NCI-H1092 (cell line): ENCODE data around the gene OR51B5.
"Not testable (repeated sequence)": the region's sequence is repeated elsewhere in the genome, so short reads cannot be mapped to it uniquely, and the experiment has no call there.

Source experiments
- DNase-seq: peaks from one replicate; lab custom pipeline; 2025; lab: John Stamatoyannopoulos, UW

The OR51B5 gene

GRCh38 chr11:5335170-5335569 lies 8.2 kb downstream of the OR51B5 start:
- DNase-seq: no peak

DNA sequence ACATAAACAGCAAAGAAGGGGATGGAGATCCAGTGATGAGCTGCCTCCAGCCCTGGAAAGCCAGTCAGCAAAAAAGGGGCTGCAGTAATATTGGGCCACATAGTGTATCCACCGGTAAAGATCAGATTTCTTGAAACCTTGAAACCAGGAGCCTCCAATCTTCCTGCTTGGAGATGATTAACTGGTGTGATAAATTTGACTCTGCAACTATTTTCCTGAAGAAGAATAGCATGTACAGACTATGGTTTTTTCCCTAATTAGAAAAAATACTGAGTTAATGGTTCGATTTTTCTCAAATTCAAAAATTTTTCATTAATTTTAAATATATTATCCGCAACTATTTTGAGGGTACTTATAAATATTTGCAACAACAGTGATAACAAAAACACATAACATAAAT lies 19.1 kb downstream of the OR51B5 start, which contains the start of gene OR51B2:
Gene OR51B2 (minus strand): TSS at position 101 of the 400 bp plus-strand sequence. CDS start 0 bp downstream, at position 101.
- no peak for DNase-seq

DNA sequence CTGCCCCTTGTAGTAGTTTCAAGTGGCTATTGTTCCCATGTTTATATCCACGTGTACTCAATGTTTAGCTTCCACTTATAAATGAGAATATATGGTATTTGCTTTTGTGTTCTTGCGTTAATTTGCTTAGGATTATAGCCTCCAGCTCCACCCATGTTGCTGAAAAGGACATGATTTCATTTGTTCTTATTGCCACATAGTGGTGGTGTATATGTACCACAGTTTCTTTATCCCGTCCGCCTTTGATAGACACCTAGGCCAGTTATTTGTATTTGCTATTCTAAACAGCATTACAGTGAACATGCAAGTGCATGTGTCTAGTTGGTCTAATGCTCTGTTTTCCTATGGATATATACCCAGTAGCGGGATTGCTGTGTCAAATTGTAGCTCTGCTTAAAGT lies 26.0 kb downstream of the OR51B5 start:
- DNase-seq: no peak

GRCh38 chr11:5313326-5314023 lies 29.8 kb downstream of the OR51B5 start:
- not testable (repeated sequence) for DNase-seq

- DNase-seq: no peak
Observed at GRCh38 chr11:5310423-5310822, 32.9 kb downstream of the OR51B5 start.

GRCh38 chr11:5307256-5308019 lies 35.9 kb downstream of the OR51B5 start:
- no peak for DNase-seq

DNA sequence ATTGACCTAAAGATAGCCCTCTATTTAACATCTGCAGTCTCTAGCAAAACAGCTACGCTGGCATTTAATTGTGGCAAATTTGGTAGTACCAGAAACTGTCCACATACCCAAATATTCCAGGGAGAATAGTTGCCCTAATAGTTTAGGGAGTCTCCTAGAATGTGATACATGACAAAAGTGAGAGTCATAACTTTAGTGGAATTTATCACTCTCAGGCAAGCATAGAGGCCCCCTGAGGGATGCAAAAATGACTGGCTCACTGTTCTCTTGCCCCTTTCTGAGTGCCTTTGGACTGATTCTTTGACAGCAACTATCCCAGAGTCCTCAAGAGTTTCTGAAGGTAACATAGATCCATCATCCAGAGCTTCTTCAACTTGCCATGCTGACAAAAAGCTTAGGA lies 39.3 kb downstream of the OR51B5 start:
- DNase-seq: no peak

DNA sequence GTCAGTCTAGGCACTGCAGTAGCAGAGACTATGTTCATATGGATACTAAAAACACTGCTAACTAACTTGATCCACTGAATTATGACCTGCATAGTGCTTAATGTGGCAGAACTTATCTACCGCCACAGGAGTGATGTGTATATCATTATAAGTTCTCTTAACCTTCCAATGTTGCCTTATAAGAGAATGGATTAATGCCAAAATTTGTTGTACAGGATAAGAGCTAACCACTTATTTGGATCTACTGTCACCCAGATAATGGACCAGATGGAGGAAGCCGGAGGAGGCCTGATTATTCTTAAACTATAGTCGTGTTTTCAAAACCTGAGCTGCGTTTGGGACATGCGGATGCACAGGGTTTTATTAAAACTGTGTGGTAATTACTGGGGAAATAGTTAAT lies 39.7 kb downstream of the OR51B5 start:
- no peak for DNase-seq

DNA sequence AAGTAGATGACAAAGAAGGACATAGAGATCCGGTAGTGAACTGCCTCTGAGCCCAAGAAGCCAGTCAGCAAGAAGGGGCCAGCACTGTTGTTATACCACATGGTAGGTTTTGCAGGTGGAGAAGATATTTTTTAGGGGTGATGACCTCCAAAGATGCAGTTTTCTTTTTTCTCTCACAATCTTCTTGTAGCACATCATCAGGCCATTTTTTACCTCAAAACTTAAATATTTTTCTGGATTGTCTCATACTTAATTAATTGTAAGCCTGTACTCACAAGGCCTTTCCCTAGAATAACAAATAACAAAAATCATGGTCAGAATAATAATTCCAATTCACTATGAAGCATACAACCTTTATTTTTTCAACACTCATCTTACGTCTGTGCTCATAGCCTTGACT lies 41.5 kb downstream of the OR51B5 start, which contains the start of gene OR51B4:
Gene OR51B4 (minus strand): TSS at position 101 of the 400 bp plus-strand sequence. CDS start 0 bp downstream, at position 101.
- DNase-seq: no peak

GRCh38 chr11:5300251-5300650 lies 43.1 kb downstream of the OR51B5 start:
- DNase-seq: no peak

GRCh38 chr11:5298451-5298850 lies 44.9 kb downstream of the OR51B5 start:
- DNase-seq: no peak

DNA sequence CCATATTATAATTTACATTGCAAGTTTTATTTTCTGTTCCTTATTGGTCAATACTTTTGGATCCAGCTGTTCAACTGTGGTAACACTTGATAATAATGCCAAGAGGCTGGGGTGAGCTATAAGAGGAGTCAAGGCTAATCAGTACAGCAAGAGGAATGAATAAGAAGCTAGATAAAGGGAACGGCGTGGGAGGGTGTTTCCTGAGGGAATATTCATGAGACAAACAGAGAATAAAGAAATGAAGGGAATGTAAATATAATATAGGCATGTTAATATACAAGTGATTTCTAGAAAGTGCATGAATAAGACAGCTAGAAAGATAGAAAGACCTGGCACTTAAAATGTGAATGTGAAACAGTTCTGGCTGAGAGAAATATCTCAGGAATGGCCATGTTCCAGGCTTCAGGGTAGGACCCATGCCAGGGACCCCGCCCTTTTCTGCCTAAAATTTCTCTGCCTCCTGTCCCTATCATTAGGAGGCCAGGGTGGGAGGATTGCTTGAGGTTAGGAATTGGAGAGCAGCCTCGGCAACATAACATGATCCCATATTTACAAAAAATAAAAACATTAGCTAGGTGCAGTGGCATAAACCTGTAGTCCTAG lies 45.5 kb downstream of the OR51B5 start:
- no peak for DNase-seq

DNA sequence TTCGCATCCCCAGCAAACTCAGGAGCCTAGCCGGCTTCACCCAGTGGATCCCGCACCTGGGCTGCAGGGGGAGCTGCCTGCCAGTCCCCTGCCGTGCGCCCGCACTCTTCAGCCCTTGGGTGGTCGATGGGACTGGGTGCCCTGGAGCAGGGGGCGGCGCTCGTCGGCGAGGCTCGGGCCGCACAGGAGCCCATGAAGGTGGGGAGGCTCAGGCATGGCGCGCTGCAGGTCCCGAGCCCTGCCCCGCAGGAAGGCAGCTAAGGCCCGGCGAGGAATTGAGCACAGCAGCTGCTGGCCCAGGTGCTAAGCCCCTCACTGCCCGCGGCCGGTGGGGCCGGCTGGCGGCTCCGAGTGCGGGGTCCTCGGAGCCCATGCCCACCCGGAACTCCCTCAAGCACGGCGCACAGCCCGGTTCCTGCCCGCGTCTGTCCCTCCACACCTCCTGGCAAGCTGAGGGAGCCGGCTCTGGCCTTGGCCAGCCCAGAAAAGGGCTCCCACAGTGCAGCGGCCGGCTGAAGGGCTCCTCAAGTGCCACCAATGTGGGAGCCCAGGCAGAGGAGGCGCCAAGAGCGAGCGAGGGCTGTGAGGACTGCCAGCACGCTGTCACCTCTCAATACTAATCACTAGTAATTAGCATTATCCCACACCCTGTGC lies 48.9 kb downstream of the OR51B5 start:
- not testable (repeated sequence) for DNase-seq

DNA sequence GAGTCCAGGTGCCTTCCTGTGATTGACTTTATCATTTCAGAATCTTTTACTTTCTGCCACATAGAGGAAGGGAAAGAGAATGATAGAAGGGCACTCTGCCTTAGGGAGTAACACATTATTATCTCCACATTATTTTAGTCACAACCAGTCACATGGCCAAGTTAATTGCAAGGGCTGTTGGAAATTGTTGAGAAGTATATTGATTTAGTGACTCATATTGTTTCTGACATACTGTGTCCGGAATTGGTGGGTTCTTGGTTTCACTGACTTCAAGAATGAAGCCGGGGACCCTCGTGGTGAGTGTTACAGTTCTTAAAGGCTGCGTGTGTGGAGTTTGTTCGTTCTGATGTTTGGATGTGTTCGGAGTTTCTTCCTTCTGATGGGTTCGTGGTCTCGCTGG lies 50.3 kb downstream of the OR51B5 start:
- DNase-seq: no peak
